ENCODE data around the gene CORO1C. TPM values are rescaled to one million over a fixed set of nuclear protein-coding genes. Genes with fewer than 3 reads are reported as not detected.

Gene CORO1C
- total and polyA plus RNA-seq, 2 donors (not counting 3 experiments of a cell fraction or from before 2014, with no cell fraction given): 150 to 240 TPM

DNA sequence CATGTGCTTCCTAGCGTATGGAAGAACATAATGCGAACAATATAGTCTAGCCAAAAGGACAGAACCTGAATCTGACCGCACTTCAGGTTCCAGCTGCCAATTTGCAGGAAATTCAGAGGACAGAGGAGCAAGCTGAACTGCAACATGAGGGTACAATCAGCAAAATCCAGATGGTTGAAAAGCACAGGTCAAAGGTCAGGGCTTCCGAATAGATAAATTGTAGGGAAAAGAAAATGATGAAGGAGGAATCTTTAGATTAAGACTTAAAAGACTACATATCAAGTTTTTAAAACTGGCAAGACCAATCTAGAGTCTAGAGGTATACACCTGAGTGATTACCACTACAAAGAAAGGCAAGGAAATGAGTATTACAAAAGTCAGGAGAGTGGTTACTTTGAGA, 55.5 kb downstream of the CORO1C start:
- no TSS peak for BruUV-seq (replicated peaks)
- FAIRE-seq: no peak

More for the DNA sequence above, 55.5 kb downstream of the CORO1C start:
- H3K36me3 ChIP-seq (ENCODE audit: control insufficient read depth in 2 of 2, extremely low read depth in 1 of 2, insufficient read depth in 2 of 2, low read length in 2 of 2): peaks cover 2 to 17% of the 10 kb centered on the region in 2 experiments
- peaks cover 67% of the 10 kb centered on the region for H3K79me2 ChIP-seq (ENCODE audit: control insufficient read depth, insufficient read depth, low read length)
- intact Hi-C loops (cut with micrococcal nuclease) (no loop called here), dilution Hi-C loops (cut with MboI; ENCODE audit: extremely low pct_ligation_motif_present, low sequenced_read_pairs) (no loop called here)
- no peak for DNase-seq (ENCODE audit: low read depth, low spot score)
- peaks cover 7% of the 10 kb centered on the region for H3K4me1 ChIP-seq (ENCODE audit: control insufficient read depth, extremely low read depth, insufficient read depth, low read length)
- ChIA-PET POLR2A (no interaction called here), CTCF (interaction anchor here (0.9 kb wide), 1 partner anchor 11 kb away, joined by 3 read pairs; no protein-coding TSS in a partner anchor)
- H3K9me1 ChIP-seq (replicated peaks; ENCODE audit: control insufficient read depth, extremely low read depth, insufficient read depth, low read length): no peaks in the 10 kb centered on the region
- no peak for TF ChIP-seq MYC (IDR thresholded peaks at IDR 0.05; ENCODE audit: low read depth, low read length)
- TF ChIP-seq FOS (IDR thresholded peaks at IDR 0.05; ENCODE audit: borderline replicate concordance, insufficient read depth, low read length): no peak
- TF ChIP-seq POLR2A (IDR thresholded peaks at IDR 0.05; ENCODE audit: low read depth, low read length): no peak
- no peak for TF ChIP-seq POLR2AphosphoS5 (IDR thresholded peaks at IDR 0.05; ENCODE audit: insufficient read depth, low read depth, low read length)
- TF ChIP-seq, protein P1, sequence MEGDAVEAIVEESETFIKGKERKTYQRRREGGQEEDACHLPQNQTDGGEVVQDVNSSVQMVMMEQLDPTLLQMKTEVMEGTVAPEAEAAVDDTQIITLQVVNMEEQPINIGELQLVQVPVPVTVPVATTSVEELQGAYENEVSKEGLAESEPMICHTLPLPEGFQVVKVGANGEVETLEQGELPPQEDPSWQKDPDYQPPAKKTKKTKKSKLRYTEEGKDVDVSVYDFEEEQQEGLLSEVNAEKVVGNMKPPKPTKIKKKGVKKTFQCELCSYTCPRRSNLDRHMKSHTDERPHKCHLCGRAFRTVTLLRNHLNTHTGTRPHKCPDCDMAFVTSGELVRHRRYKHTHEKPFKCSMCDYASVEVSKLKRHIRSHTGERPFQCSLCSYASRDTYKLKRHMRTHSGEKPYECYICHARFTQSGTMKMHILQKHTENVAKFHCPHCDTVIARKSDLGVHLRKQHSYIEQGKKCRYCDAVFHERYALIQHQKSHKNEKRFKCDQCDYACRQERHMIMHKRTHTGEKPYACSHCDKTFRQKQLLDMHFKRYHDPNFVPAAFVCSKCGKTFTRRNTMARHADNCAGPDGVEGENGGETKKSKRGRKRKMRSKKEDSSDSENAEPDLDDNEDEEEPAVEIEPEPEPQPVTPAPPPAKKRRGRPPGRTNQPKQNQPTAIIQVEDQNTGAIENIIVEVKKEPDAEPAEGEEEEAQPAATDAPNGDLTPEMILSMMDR (IDR thresholded peaks at IDR 0.05; ENCODE audit: extremely low read depth in 1 of 2, insufficient read depth in 1 of 2, low read depth in 1 of 2, low read length in 2 of 2): no peak
- no peak for TF ChIP-seq JUN (IDR thresholded peaks at IDR 0.05; ENCODE audit: borderline replicate concordance, insufficient read depth, insufficient read length, low read depth)
- TF ChIP-seq, protein P2, sequence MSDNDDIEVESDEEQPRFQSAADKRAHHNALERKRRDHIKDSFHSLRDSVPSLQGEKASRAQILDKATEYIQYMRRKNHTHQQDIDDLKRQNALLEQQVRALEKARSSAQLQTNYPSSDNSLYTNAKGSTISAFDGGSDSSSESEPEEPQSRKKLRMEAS (IDR thresholded peaks at IDR 0.05; ENCODE audit: insufficient read depth, insufficient read length): no peak
- no peak for TF ChIP-seq EZH2 (IDR thresholded peaks at IDR 0.05; ENCODE audit: borderline replicate concordance, low read depth, low read length, severe bottlenecking)
- TF ChIP-seq GATA2 (IDR thresholded peaks at IDR 0.05; ENCODE audit: insufficient read depth, insufficient read length, low read depth, low read length): no peak
- no peak overlapping the region for H3K9ac ChIP-seq (replicated peaks; ENCODE audit: extremely low read depth, insufficient read depth, low read length)
- H2AFZ ChIP-seq (ENCODE audit: low read depth, low read length): no peak overlapping the region
- H3K4me2 ChIP-seq (ENCODE audit: insufficient read depth, low read length): no peak overlapping the region
- H3K27me3 ChIP-seq (ENCODE audit: control insufficient read depth in 2 of 2, insufficient read depth in 2 of 2, low read length in 2 of 2): no peaks in the 10 kb centered on the region
- no peaks in the 10 kb centered on the region for H4K20me1 ChIP-seq (replicated peaks; ENCODE audit: control insufficient read depth, extremely low read depth, insufficient read depth, low read length)
- H3K9me3 ChIP-seq (replicated peaks; ENCODE audit: control insufficient read depth, insufficient read depth, low read length): no peaks in the 10 kb centered on the region
- no peak overlapping the region for H3K27ac ChIP-seq (ENCODE audit: insufficient read depth, low read depth, low read length)
- no peak overlapping the region for H3K4me3 ChIP-seq (replicated peaks in 1 of 3; ENCODE audit: insufficient read depth in 1 of 3, low read depth in 1 of 3, low read length in 3 of 3)

Data from endothelial cell of umbilical vein (primary cell).